Duodenal mucosa (tissue), 2 donors: ENCODE results near the gene ISL2.
"Not testable (repeated sequence)": the region's sequence is repeated elsewhere in the genome, so short reads cannot be mapped to it uniquely, and the experiment has no call there.

Source experiments
- H3K27ac ChIP-seq: one replicate; pipeline ENCODE4 v1.7.0; 2013; ENCODE audit warnings: low read depth, low read length
- H3K27me3 ChIP-seq, 2 donors: one replicate each; pipeline ENCODE4 v1.7.0; 2013; ENCODE audit warnings: low read length in 2 of 2, control low read depth in 1 of 2; ENCODE audit not compliant: insufficient read depth in 2 of 2, control insufficient read depth in 1 of 2
- H3K36me3 ChIP-seq, 2 donors: one replicate each; pipeline ENCODE4 v1.7.0; 2013; ENCODE audit warnings: low read length in 2 of 2, control low read depth in 1 of 2; ENCODE audit not compliant: insufficient read depth in 2 of 2, control insufficient read depth in 1 of 2
- H3K4me1 ChIP-seq, 2 donors: one replicate each; pipeline ENCODE4 v1.7.0; 2013; ENCODE audit warnings: low read length in 2 of 2, control low read depth in 1 of 2; ENCODE audit not compliant: insufficient read depth in 2 of 2, control insufficient read depth in 1 of 2
- H3K4me3 ChIP-seq, 2 donors: one replicate each; pipeline ENCODE4 v1.7.0; 2013; ENCODE audit warnings: low read length in 2 of 2, low read depth in 1 of 2
- H3K9ac ChIP-seq, 2 donors: one replicate each; pipeline ENCODE4 v1.7.0; 2013; ENCODE audit warnings: low read length in 2 of 2, low read depth in 1 of 2
- H3K9me3 ChIP-seq, 2 donors: one replicate each; pipeline ENCODE4 v1.7.0; 2013; ENCODE audit warnings: low read length in 2 of 2, control low read depth in 1 of 2; ENCODE audit not compliant: control insufficient read depth in 1 of 2

Gene ISL2

DNA sequence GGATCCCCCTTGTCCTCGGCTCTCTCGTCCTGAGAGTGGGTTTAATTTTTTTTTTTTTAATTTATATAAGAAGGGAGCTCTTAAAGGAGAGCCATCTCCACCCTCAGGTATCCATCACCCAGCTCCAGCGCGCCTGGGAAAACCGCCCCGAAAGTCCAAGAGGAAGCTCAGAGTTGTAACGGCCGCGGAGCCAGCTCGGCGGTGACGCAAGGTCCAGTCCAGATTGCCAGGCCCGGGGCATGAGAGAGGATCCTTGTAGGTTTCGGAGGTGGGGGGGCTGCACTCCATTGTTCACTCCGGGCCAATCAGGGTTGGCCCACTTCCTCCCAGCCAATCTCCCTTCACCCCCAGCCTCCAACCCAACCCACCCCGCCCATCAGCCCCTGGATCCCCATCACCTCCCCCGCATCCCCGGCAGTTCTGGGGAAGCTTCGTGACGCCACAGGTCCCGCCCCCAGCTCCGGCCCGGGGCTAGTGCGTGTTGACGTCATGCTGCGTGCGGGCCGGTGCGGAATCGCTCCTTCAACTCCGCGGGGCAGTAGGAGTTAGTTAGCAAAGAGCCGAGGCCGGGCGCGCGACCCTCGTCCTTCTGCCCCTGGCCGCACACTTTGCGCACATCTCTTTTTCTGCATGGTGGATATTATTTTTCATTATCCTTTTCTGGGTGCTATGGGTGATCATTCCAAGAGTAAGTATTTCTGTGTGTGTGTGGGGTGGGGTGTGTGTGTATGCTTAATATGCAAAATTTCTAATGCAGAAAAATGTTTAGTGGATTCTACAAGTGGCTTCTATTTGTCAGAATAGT lies at the start of gene ISL2:
Gene ISL2, plus strand, starts transcription at position 520 of the 805 bp plus-strand sequence. Its CDS starts 111 bp downstream, at position 631.
- Histone ChIP-seq H3K27ac (peak within 1 kb of the TSS; percentile 7), H3K9me3 (no peaks in the 10 kb centered on the region), H3K27me3 (peaks cover 78 to 79% of the 10 kb centered on the region in 2 donors), H3K9ac (peak within 1 kb of the TSS in 1 of 2 donors; percentile 18), H3K36me3 (no peaks in the 10 kb centered on the region), H3K4me3 (peak within 1 kb of the TSS; percentile 56 to 62), H3K4me1 (peaks cover 22 to 57% of the 10 kb centered on the region in 2 donors)

DNA sequence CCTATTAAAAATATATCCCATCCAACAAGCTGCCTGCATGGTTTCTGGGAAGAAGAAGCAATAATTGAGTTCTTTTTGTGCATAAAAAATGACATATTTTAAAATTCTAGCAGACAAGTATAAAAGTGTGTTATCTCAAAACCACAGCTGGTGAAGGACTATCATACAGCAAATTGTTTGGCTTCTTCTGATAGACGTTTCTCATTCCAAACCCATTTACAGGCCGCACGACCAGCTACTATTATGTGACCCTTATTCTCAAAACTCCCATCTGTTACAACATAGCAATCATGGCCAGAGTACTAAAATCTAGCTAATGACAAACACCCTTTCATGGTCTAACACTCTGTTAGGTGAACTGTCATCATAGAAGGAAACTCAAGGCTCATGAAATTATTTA lies 47.0 kb upstream of the ISL2 start:
- Histone ChIP-seq H3K27me3 (no peaks in the 10 kb centered on the region), H3K36me3 (peaks cover 5 to 24% of the 10 kb centered on the region in 2 donors), H3K4me3 (no peak overlapping the region), H3K9me3 (no peaks in the 10 kb centered on the region), H3K4me1 (peaks cover 0 to 11% of the 10 kb centered on the region in 2 donors), H3K9ac (no peak overlapping the region), H3K27ac (no peak overlapping the region)

DNA sequence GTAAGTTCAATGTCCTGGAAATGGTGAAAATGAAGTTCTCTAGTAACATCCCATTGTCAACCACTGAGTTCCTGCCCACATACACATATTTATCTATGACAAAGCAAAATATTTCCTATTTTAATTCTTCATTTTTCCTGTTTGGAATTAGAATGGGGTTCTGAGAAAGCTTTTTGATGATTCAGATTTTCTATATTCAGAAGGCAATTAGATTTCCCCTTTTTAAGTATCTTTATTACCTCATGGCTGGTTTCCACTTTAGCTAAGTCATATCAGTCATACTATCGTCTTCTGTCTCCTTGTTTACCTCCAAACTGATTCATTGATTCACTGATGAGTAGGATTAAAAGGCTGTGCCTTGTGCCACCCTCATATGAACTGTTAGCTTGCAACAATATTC lies 43.2 kb upstream of the ISL2 start:
- no peak overlapping the region for H3K9ac ChIP-seq
- no peaks in the 10 kb centered on the region for H3K9me3 ChIP-seq
- H3K27me3 ChIP-seq: no peaks in the 10 kb centered on the region
- H3K4me1 ChIP-seq: peaks cover 0 to 3% of the 10 kb centered on the region in 2 donors
- H3K36me3 ChIP-seq: peaks cover 0 to 11% of the 10 kb centered on the region in 2 donors
- H3K27ac ChIP-seq: no peak overlapping the region
- no peak overlapping the region for H3K4me3 ChIP-seq

DNA sequence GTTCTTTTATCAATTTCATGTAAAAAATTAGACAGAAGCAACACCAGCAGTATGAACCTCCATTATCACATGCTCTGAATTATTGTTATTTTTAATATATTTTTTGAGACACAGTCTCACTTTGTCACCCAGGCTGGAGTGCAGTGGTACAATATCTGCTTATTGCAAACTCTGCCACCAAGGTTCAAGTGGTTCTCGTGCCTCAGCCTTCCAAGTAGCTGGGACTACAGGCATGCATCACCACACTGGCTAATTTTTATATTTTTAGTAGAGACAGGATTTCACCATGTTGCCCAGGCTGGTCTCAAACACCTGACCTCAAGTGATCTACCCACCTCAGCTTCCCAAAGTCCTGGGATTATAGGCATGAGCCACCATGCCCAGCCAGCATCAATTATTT lies 42.1 kb upstream of the ISL2 start:
- H3K4me1 ChIP-seq: peaks cover 5 to 13% of the 10 kb centered on the region in 2 donors
- H3K27me3 ChIP-seq, H3K9me3 ChIP-seq, H3K36me3 ChIP-seq, H3K9ac ChIP-seq, H3K4me3 ChIP-seq, H3K27ac ChIP-seq: not testable (repeated sequence)

DNA sequence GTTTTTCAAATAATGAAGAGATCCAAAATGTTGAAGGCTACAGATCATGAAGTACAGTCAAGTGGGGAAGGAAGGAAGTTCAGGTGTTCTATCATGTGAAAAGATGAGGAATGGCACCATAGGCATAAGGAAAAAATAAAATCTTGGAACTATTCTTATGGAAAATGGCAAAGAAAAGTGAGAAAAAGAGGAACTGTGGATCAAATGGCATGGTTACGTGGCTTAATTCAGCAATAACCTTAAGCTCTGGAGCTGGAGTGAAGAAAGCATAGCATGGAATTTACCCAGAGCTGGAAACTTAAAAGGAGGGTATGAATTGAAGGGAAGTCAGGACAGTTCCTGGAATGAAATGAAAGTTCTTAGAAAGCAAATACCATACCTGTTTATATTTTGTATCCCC lies 39.7 kb upstream of the ISL2 start:
- Histone ChIP-seq H3K27ac (no peak overlapping the region), H3K4me3 (no peak overlapping the region), H3K4me1 (peaks cover 7 to 13% of the 10 kb centered on the region in 2 donors)

DNA sequence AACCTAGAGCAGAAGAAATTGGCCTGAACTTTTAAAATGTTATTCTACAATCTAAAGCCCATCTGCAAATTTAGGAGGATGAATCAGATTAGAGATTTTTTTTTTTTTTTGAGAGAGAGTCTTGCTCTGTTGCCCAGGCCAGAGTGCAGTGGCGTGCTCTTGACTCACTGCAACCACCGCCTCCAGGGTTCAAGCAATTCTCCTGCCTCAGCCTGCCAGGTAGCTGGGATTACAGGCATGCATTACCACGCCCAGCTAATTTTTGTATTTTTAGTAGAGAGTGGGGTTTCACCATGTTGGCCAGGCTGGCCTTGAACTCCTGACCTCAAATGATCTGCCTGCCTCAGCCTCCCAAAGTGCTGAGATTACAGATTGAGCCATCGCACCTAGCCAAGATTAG lies 38.6 kb upstream of the ISL2 start:
- H3K4me3 ChIP-seq, H3K9me3 ChIP-seq, H3K27ac ChIP-seq, H3K36me3 ChIP-seq, H3K27me3 ChIP-seq, H3K9ac ChIP-seq: not testable (repeated sequence)
- H3K4me1 ChIP-seq: peaks cover 7 to 13% of the 10 kb centered on the region in 2 donors

More for the DNA sequence above, 39.7 kb upstream of the ISL2 start:
- Histone ChIP-seq H3K36me3 (no peaks in the 10 kb centered on the region), H3K27me3 (no peaks in the 10 kb centered on the region), H3K9ac (no peak overlapping the region), H3K9me3 (no peaks in the 10 kb centered on the region)

DNA sequence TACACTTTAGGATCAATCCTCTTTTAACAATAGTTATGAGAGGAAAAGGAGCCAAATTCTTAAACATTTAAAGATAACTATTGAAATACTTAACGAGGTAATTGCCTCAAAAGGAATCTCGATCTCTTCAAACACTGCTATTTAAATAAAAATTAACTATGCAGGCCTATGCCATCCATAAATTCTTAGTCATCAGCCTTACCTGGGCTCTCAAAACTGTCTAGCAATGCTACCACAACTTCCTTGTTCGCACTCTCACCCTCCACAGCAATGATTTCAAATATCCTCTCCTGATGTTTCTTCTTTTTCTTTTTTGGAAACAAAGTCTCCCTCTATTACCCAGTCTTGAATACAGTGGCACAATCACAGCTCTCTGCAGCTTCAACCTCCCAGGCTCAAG lies 37.6 kb upstream of the ISL2 start:
- H3K4me3 ChIP-seq: no peak overlapping the region
- no peaks in the 10 kb centered on the region for H3K9me3 ChIP-seq
- peaks cover 7 to 13% of the 10 kb centered on the region in 2 donors for H3K4me1 ChIP-seq
- no peak overlapping the region for H3K9ac ChIP-seq
- H3K27ac ChIP-seq: no peak overlapping the region
- H3K36me3 ChIP-seq: no peaks in the 10 kb centered on the region
- no peaks in the 10 kb centered on the region for H3K27me3 ChIP-seq

DNA sequence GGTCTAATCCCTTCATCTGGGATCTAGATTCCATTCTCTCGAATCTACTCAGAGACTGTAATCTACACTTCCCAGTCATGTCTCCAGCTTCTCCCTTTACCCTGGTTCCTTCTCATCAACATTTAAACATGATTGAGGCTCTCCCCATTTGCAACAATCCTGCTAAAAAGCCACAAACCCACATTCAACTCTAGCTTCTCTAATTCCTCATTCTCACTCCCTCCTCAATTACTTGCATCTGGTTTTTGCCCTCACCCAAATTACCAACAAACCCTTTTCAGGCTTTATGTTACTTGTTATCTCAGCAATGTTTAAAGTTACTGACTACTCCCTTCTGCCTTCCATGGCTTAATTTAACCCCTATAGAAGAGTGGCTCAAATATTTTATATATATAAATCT lies 36.8 kb upstream of the ISL2 start:
- Histone ChIP-seq H3K4me3 (no peak overlapping the region), H3K27ac (no peak overlapping the region), H3K9me3 (no peaks in the 10 kb centered on the region), H3K27me3 (no peaks in the 10 kb centered on the region), H3K36me3 (no peaks in the 10 kb centered on the region), H3K4me1 (peaks cover 7 to 13% of the 10 kb centered on the region in 2 donors), H3K9ac (no peak overlapping the region)

DNA sequence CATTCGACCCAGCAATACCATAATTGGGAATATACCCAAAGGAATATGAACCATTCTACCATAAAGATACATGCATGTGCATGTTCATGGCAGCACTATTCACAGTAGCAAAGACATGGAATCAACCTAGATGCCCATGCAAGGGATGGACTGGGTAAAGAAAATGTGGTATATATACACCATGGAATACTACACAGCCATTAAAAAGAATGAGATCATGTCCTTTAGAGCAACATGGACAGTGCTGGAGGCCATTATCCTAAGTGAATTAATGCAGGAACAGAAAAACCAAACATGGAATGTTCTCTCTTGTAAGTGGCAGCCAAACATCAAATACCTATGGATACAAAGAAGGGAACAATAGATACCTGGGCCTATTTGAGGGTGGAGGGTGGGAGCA lies 32.7 kb upstream of the ISL2 start:
- Histone ChIP-seq H3K4me1 (peaks cover 5 to 7% of the 10 kb centered on the region in 2 donors), H3K36me3 (no peaks in the 10 kb centered on the region), H3K27ac (no peak overlapping the region), H3K27me3 (no peaks in the 10 kb centered on the region), H3K9ac (no peak overlapping the region), H3K4me3 (no peak overlapping the region), H3K9me3 (no peaks in the 10 kb centered on the region)

DNA sequence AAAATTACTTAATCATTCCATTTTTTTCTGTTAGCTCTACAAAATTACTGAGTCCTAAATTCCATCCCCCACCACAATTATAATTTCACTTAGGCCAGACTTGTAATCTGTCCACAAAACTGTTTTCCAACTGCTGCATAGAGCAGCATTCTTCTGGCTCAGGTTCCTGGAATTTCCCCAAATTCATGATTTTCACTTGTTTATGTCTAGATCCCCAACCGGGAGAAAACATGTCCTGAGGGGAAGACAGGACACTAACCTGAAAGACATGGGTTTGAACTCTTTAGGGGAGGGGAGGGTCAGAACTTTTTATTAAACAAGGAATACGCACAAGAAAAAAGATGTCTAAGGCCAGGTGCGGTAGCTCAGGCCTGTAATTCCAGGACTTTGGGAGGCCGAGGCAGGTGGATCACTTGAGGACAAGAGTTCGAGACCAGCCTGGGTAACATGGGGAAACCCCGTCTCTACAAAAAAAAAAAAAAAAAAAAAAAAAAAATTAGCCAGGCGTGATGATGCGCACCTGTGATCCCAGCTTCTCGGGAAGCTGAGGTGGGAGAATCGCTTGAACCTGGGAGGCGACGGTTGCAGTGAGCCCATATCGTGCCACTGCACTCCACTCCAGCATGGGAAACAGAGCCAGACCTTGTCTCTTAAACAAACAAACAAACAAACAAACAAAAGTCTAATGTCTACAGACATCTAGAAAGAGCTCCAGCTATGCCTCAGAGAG lies 26.8 kb upstream of the ISL2 start:
- H3K27me3 ChIP-seq: no peaks in the 10 kb centered on the region
- no peaks in the 10 kb centered on the region for H3K9me3 ChIP-seq
- peaks cover 9% of the 10 kb centered on the region in 2 donors for H3K4me1 ChIP-seq
- H3K4me3 ChIP-seq: peak overlapping the region; percentile 78 to 84
- H3K9ac ChIP-seq: peak overlapping the region; percentile 93 to 94
- H3K36me3 ChIP-seq: no peaks in the 10 kb centered on the region
- H3K27ac ChIP-seq: no peak overlapping the region
